ENCODE results near the gene CREG2.

The CREG2 gene

DNA sequence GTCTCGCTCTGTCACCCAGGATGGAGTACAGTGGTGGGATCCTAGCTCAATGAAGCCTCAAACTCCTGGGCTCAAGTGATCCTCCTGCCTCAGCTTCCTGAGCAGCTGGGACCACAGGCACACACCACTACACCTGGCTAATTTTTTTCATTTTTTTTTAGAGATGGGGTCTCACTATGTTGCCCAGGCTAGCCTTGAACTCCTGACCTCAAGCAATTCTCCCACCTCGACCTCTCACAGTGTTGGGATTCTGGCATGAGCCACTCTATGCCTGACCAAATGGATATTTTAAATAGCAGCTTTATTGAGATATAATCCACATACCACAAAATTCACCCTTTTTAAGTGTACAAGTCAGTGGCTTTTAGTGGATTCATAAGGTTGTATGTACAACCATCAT is 89.9 kb downstream of the CREG2 start:
- H3K27ac ChIP-seq: no peak overlapping the region
- no peak for TF ChIP-seq CTCF (conservative IDR thresholded peaks at IDR 0.05)

DNA sequence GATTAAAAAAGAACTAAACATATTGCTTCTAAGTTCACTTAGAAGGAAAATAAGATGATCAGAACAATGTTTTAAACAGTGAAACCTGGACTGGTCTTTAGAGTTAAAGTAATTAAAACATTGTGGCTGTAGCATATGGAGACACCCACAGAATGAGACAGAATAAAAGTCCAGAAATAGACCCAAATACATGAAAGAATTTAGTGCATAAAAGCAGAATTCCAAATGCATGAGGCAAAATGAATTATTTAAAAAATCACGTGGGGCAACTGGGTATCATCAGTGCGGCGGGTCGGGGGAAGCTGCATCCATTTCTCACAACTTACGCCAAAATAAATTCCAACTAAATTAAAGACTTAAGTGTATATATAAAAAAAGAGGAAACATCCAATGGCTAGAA is 90.9 kb downstream of the CREG2 start:
- H3K27ac ChIP-seq: no peak overlapping the region
- TF ChIP-seq CTCF (conservative IDR thresholded peaks at IDR 0.05): no peak

DNA sequence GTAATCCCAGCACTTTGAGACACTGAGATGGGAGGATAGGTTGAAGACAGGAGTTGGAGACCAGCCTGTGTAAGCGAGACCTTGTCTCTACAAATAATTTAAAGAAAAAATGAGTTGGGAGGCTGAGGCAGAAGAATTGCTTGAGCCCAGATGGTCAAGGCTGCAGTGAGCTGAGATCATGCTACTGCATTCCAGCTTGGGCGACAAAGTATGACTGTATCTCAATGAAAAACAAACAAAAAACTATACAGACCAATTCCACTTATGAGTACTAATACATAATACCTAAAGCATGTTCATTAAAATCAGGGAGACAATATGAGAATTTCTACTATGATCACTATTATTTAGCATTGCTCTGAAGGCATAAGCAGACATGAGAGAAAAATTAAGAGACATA is 91.4 kb downstream of the CREG2 start:
- TF ChIP-seq CTCF (conservative IDR thresholded peaks at IDR 0.05): no peak
- no peak overlapping the region for H3K27ac ChIP-seq

Data from VCaP (cell line).